HG03095 (cell line): Measurements from ENCODE around the gene C2orf74.
"Not testable (repeated sequence)": the region's sequence is repeated elsewhere in the genome, so short reads cannot be mapped to it uniquely, and the experiment has no call there.

Experiments
- ATAC-seq: cut with Tn5 transposase; IDR thresholded peaks from one replicate; pipeline ENCODE4 v1.9.1; 2021; ENCODE audit warnings: moderate library complexity; ENCODE audit not compliant: unreplicated experiment

C2orf74 gene

GRCh38 chr2:61172671-61173070 lies 10.7 kb downstream of the C2orf74 start:
- no peak for ATAC-seq

GRCh38 chr2:61173116-61173515 lies 11.1 kb downstream of the C2orf74 start:
- no peak for ATAC-seq

GRCh38 chr2:61175036-61175435 lies 13.0 kb downstream of the C2orf74 start:
- no peak for ATAC-seq

- ATAC-seq, result peak; percentile 80
These were observed 15.1 kb downstream of the C2orf74 start for GRCh38 chr2:61176755-61177726.

GRCh38 chr2:61177727-61178549 lies 15.9 kb downstream of the C2orf74 start:
- ATAC-seq, result peak; percentile 18

- no peak for ATAC-seq
These were observed 16.9 kb downstream of the C2orf74 start for GRCh38 chr2:61178603-61179545.

- no peak for ATAC-seq
These were observed 18.0 kb downstream of the C2orf74 start for GRCh38 chr2:61179701-61180639.

- ATAC-seq, result no peak
These were observed 18.7 kb downstream of the C2orf74 start for GRCh38 chr2:61180686-61181085.

- ATAC-seq, result no peak
These were observed 19.5 kb downstream of the C2orf74 start for GRCh38 chr2:61181382-61182058.

- no peak for ATAC-seq
These were observed 20.0 kb downstream of the C2orf74 start for GRCh38 chr2:61182059-61182383.

- ATAC-seq, result no peak
These were observed 21.8 kb downstream of the C2orf74 start for GRCh38 chr2:61183795-61184194.

GRCh38 chr2:61184263-61184662 lies 22.3 kb downstream of the C2orf74 start:
- ATAC-seq, result no peak

- no peak for ATAC-seq
These were observed 23.3 kb downstream of the C2orf74 start for GRCh38 chr2:61185231-61185728.

GRCh38 chr2:61187085-61187484 lies 25.1 kb downstream of the C2orf74 start:
- ATAC-seq, result no peak

GRCh38 chr2:61193670-61194561 lies 31.9 kb downstream of the C2orf74 start:
- ATAC-seq, result no peak

- not testable (repeated sequence) for ATAC-seq
These were observed 32.7 kb downstream of the C2orf74 start for GRCh38 chr2:61194646-61195045.

GRCh38 chr2:61196671-61197070 lies 34.7 kb downstream of the C2orf74 start:
- no peak for ATAC-seq

GRCh38 chr2:61205132-61205531 lies 43.1 kb downstream of the C2orf74 start:
- ATAC-seq, result no peak
